ENCODE data around the gene PPP1R9A.

Gene PPP1R9A

DNA sequence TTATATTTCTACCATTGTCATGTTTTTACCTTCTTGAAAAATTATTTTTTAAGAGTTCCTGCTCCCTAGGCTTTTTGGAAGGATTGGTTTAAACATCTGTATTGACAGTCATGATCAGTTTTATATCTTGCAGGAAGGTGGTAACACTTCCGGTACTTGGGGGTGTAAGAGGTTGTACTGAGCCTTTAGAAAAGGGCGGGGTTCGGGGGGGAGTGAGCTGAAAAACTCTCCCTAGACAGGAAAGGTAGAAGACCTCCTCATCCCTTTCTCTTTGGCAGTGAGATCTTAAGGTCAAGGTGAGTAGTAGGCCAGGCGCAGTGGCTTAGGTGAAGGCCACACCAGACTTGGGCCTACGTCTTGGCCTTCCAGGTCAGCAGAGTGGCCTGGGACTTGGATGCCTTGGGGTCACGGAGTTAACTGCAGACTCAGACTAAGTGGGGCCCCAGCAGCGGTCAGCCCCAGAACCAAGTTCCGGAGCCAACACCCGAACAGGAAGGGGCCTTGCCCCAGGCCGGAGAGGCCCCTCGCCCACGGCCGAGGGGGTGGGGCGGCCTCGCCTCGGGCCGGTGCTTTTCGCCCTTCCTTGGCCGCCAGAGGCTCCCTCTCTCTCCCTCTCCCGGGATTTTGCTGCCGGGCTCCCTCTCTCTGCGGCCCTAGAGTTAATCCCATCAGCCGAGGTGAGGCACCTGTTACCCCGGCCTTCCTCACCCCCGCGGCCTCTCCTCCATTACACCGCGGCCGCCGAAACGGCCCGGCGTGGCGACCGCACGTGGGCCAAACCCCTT, at the start of gene PPP1R9A (continued):
- TF ChIP-seq HOXD13 (CRISPR knock-in tag; IDR thresholded peaks at IDR 0.05; ENCODE audit: borderline replicate concordance) = no peak

DNA sequence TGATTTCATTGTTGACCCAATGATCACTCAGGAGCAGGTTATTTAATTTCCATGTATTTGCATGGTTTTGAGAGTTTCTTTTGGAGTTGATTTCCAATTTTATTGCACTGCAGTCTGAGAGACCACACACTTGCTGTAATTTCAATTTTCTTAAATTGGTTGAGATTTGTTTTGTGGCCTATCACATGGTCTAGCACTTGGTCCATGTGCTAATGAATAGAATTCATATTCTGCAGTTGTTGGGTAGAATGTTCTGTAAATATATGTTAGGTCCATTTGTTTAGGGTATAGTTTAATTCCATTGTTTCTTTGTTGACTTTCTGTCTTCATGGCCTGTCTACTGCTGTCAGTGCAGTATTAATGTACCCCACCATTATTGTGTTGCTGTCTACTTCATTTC, 36.3 kb upstream of the PPP1R9A start:
- TF ChIP-seq PRDM2 (tag by site-specific recombination; IDR thresholded peaks at IDR 0.05; ENCODE audit: borderline replicate concordance) (no peak), ZNF140 (tag by site-specific recombination; IDR thresholded peaks at IDR 0.05) (no peak), ZNF621 (tag by site-specific recombination; IDR thresholded peaks at IDR 0.05) (no peak), ZNF394 (tag by site-specific recombination; IDR thresholded peaks at IDR 0.05; ENCODE audit: borderline replicate concordance) (no peak), ZNF791 (tag by site-specific recombination; IDR thresholded peaks at IDR 0.05) (no peak)

GRCh38 chr7:94873239-94873638, 34.2 kb upstream of the PPP1R9A start:
- ChIA-PET POLR2A (no interaction called here), CTCF (no interaction called here)
- Histone ChIP-seq H3K36me3 (ENCODE audit: control insufficient read depth in 2 of 2, insufficient read depth in 1 of 2, low read length in 2 of 2) (no peaks in the 10 kb centered on the region), H3K9me3 (ENCODE audit: control insufficient read depth, insufficient read depth, low read depth, low read length) (no peaks in the 10 kb centered on the region), H3K4me1 (ENCODE audit: control insufficient read depth, insufficient read depth, low read length) (no peaks in the 10 kb centered on the region), H3K27ac (ENCODE audit: extremely low read depth, low read depth, low read length) (no peak overlapping the region), H3K4me3 (ENCODE audit: low read depth, low read length) (no peak overlapping the region)
- TF ChIP-seq TCF7L2 (IDR thresholded peaks at IDR 0.05; ENCODE audit: borderline replicate concordance, low read depth, low read length) (no peak), ZNF423 (tag by site-specific recombination; IDR thresholded peaks at IDR 0.05) (no peak), GFI1B (tag by site-specific recombination; IDR thresholded peaks at IDR 0.05) (no peak), ZNF335 (tag by site-specific recombination; conservative IDR thresholded peaks at IDR 0.05) (no peak)

More for the DNA sequence above, 36.3 kb upstream of the PPP1R9A start:
- H3K27ac ChIP-seq (ENCODE audit: extremely low read depth, low read depth, low read length) = no peak overlapping the region
- ChIA-PET POLR2A (no interaction called here), CTCF (no interaction called here)
- no peaks in the 10 kb centered on the region for H3K9me3 ChIP-seq (ENCODE audit: control insufficient read depth, insufficient read depth, low read depth, low read length)
- no peaks in the 10 kb centered on the region for H3K4me1 ChIP-seq (ENCODE audit: control insufficient read depth, insufficient read depth, low read length)
- H3K36me3 ChIP-seq (ENCODE audit: control insufficient read depth in 2 of 2, insufficient read depth in 1 of 2, low read length in 2 of 2) = no peaks in the 10 kb centered on the region
- no peak overlapping the region for H3K4me3 ChIP-seq (ENCODE audit: low read depth, low read length)

GRCh38 chr7:94874036-94874785, 33.2 kb upstream of the PPP1R9A start:
- CTCF ChIA-PET = no interaction called here
- POLR2A ChIA-PET = no interaction called here
- Histone ChIP-seq H3K9me3 (ENCODE audit: control insufficient read depth, insufficient read depth, low read depth, low read length) (no peaks in the 10 kb centered on the region), H3K27ac (ENCODE audit: extremely low read depth, low read depth, low read length) (no peak overlapping the region), H3K36me3 (ENCODE audit: control insufficient read depth in 2 of 2, insufficient read depth in 1 of 2, low read length in 2 of 2) (no peaks in the 10 kb centered on the region), H3K4me1 (ENCODE audit: control insufficient read depth, insufficient read depth, low read length) (no peaks in the 10 kb centered on the region), H3K4me3 (ENCODE audit: low read depth, low read length) (no peak overlapping the region)
- TF ChIP-seq REST (tag by site-specific recombination; IDR thresholded peaks at IDR 0.05) (no peak), TRIM28 (IDR thresholded peaks at IDR 0.05; ENCODE audit: borderline replicate concordance, low read length) (0 out of 2 replicates have a peak, but pooled peaks have one; percentile 35), ZNF843 (tag by site-specific recombination; IDR thresholded peaks at IDR 0.05) (no peak), ZNF585B (tag by site-specific recombination; IDR thresholded peaks at IDR 0.05) (no peak)
